GM12873 (cell line): Measurements from ENCODE around the gene PLP2.

Experiments
- CTCF ChIP-seq: IDR thresholded peaks from 2 replicates; pipeline ENCODE4 v1.5.1; 2012; ENCODE audit warnings: low read depth, mild to moderate bottlenecking, moderate library complexity, low read length, control low read depth; ENCODE audit not compliant: insufficient read depth; ENCODE audit errors: missing control alignments

PLP2 gene

GRCh38 chrX:49204709-49205108 is 33.0 kb downstream of the PLP2 start:
- TF ChIP-seq CTCF: no peak

DNA sequence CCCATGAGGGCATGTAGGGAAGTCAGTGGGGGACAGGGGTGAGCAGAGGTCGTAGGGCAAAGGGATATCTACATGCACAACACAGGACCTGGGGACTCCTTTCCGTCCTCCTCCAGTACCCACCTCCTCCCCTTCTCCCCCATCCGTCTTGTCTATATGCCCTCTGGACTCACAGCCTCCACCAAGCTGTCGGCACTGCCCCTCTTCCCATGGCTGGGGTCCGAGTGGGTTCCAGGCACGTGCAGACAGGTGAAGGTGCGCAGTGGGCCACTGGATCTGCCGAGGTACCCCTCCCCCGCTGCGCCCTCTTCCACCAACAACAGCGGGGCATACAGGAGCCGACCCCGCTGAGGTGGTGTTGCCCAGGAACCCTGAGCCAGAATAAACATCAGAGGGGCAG is 33.7 kb downstream of the PLP2 start:
- TF ChIP-seq CTCF: no peak

DNA sequence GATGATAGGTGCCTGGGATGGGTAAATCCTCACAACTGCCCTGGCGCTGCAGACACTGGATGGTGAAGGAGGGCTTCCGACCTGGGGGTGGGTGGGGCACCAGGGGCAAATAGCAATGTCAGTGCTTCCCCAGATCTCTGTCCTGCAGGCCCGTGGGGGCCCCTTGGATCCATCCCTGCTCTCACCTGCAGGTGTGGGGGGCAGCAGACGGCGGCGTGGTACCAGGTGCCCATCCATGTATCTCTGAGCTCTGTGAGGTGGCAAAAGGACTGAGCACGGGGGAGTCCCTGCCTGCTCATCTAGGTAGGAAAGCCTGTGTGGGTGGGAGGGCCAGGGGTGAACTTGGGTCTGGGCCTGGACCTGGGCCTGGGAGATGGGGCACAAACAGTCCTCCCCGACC is 34.8 kb downstream of the PLP2 start:
- no peak for TF ChIP-seq CTCF

DNA sequence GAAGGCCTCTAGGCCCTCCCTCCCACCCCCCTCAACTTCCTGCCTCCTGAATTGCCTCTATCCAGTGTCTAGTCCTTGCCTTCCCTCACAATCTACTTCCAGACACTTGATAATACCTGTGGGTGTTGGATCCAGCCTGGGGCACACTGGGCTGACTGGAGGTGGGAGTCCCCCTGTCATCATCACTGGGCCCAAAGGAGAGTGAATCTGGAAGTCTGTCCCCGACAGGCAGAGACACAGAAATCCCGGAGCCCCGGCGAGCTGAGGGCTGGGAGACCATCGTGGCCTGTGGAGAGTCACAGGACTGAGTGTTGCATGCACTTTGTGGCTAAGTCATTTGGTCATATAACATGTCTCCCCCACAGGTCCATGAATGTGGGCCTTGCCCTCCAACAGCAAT is 36.7 kb downstream of the PLP2 start:
- no peak for TF ChIP-seq CTCF

- no peak for TF ChIP-seq CTCF
These were observed 37.9 kb downstream of the PLP2 start for GRCh38 chrX:49209434-49210251.

DNA sequence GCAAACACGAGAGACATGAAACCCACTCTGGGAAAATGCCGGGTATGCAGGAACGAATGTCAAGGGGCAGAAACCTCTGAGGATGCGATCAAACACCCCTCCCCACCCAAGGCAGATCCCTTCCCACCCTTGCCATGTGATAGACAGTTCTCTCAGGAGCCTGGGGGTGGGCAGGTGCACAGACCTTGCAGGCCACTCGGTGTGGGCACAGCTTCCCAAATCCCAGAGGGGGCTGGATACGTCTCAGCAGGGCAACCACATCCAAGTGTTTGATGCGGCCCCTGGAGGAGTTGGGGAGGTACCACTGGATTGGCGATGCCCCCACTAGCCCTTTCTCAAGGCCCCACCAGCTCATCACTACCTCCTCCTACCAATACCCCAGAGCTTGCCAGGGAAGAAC is 38.7 kb downstream of the PLP2 start:
- TF ChIP-seq CTCF: no peak

DNA sequence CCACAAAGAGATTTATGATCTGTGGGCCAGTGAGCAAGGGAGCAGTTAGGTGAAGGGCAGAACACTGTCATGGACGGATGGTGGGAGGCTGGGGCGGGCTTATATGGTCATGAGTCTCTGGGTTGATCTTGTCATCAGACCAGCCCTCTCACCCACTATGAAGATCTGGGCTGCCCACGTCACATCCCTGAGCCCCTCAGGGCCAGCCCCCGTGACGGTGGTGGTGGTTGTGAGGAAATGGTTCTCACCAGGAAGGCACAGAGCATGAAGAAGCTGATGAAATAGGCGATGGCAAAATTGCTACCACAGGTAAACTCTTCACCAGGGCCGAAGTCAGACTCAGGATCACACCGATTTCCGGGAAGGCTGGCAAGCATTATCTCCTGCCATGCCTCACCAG is 39.4 kb downstream of the PLP2 start:
- TF ChIP-seq CTCF: no peak
